Iris pigment epithelial cell (primary cell): ENCODE results near the gene SPACA9.

Source experiments
- DNase-seq: peaks from one replicate; pipeline ENCODE4 v3.0.0-alpha.2; 2011; ENCODE audit warnings: low read depth

SPACA9 gene

GRCh38 chr9:132863096-132863495, 15.6 kb upstream of the SPACA9 start:
- no peak for DNase-seq

- no peak for DNase-seq
Measured at GRCh38 chr9:132864277-132864676, 14.4 kb upstream of the SPACA9 start.

- DNase-seq = no peak
Measured at GRCh38 chr9:132864691-132865090, 14.0 kb upstream of the SPACA9 start.

- DNase-seq = no peak
Measured at GRCh38 chr9:132866898-132867297, 11.8 kb upstream of the SPACA9 start.

GRCh38 chr9:132869266-132869665, 9.4 kb upstream of the SPACA9 start:
- DNase-seq = no peak

- DNase-seq = no peak
Measured at GRCh38 chr9:132873403-132873802, 5.3 kb upstream of the SPACA9 start.

GRCh38 chr9:132875159-132875558, 3.5 kb upstream of the SPACA9 start:
- no peak for DNase-seq

- DNase-seq = no peak
Measured at GRCh38 chr9:132876849-132877248, 1.8 kb upstream of the SPACA9 start.

GRCh38 chr9:132877458-132877823, 1.3 kb upstream of the SPACA9 start:
- DNase-seq = no peak

- DNase-seq = peak; percentile 69
Measured at GRCh38 chr9:132877824-132878694, 639 bp upstream of the SPACA9 start, which contains the start of gene AK8. TSS of gene AK8 (minus strand) at chr9:132878284. CDS start at chr9:132878255, 29 bp downstream.

- DNase-seq = no peak
Measured at GRCh38 chr9:132879457-132880323, 992 bp downstream of the SPACA9 start.

- no peak for DNase-seq
Measured at GRCh38 chr9:132880324-132880661, 1.6 kb downstream of the SPACA9 start.

- no peak for DNase-seq
Measured at GRCh38 chr9:132881826-132882225, 3.1 kb downstream of the SPACA9 start.

- no peak for DNase-seq
Measured at GRCh38 chr9:132882616-132883015, 3.9 kb downstream of the SPACA9 start.

- DNase-seq = no peak
Measured at GRCh38 chr9:132883349-132884294, 4.9 kb downstream of the SPACA9 start.

GRCh38 chr9:132885720-132886333, 7.1 kb downstream of the SPACA9 start:
- no peak for DNase-seq

GRCh38 chr9:132886334-132886725, 7.6 kb downstream of the SPACA9 start:
- DNase-seq = no peak

GRCh38 chr9:132887181-132888120, 8.8 kb downstream of the SPACA9 start:
- DNase-seq = no peak

- DNase-seq = no peak
Measured at GRCh38 chr9:132888151-132888550, 9.5 kb downstream of the SPACA9 start.

- DNase-seq = no peak
Measured at GRCh38 chr9:132892400-132892799, 13.7 kb downstream of the SPACA9 start.
